Globus pallidus (tissue), 1 donor: ENCODE results near the gene GRHL1.

ENCODE experiments used
- DNase-seq: peaks from one replicate; pipeline ENCODE4 v3.0.0-alpha.2; 2015; ENCODE audit warnings: low spot score

Gene GRHL1

DNA sequence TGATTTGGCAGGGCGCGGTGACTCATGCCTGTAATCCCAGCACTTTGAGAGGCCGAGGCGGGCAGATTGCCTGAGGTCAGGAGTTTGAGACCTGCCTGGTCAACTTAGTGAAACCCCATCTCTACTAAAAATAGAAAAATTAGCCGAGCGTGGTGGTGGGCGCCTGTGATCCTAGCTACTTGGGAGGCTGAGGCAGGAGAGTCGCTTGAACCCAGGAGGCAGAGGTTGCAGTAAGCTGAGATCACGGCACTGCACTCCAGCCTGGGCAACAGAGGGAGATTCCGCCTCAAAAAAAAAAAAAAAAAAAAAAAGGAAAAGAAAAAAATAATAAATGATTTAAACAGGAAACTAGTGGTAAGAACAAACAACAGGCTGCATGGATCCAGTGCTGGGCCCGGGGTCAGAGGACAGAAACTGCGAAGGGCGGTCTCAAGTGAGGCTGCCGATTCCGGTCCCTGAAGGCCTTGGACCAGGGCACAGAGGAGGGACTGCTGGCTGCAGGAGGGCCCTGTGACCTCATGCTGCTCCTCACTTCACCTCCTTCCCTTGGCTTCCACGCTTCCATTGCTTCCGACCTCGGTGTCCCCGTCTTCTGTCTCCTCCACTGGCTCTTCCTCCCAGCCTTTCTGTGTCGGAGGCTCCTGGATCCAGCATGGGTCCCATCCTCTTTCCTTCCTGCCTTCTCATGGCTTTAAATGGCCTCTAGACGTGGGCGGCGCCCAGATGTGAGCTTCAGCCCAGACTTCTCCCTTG, 2.1 kb upstream of the GRHL1 start:
- no peak for DNase-seq

DNA sequence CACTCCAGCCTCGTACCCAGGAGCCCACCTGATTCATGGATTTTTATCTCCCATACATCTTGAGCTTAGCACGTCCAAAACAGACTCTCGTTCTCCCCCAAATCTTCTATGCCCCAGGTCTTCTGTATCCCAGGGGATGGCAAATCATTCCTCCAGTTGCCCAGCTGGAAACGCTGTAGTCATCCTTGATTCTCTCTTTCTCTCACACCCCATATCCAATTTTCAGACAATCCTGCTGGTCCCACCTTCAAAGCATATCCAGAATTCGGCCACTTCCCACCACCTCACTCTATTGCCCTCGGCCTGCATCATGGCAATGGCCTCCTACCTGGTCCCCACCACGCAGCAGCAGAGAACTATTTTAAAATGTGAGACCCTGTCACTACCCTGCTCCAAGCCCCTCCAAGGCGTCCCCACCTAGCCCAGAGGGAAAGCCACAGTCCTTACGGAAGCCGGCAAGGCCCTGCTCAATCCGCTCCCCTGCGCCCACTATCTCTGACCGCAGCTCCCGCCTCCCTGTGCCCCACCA, 1.4 kb upstream of the GRHL1 start:
- no peak for DNase-seq

DNA sequence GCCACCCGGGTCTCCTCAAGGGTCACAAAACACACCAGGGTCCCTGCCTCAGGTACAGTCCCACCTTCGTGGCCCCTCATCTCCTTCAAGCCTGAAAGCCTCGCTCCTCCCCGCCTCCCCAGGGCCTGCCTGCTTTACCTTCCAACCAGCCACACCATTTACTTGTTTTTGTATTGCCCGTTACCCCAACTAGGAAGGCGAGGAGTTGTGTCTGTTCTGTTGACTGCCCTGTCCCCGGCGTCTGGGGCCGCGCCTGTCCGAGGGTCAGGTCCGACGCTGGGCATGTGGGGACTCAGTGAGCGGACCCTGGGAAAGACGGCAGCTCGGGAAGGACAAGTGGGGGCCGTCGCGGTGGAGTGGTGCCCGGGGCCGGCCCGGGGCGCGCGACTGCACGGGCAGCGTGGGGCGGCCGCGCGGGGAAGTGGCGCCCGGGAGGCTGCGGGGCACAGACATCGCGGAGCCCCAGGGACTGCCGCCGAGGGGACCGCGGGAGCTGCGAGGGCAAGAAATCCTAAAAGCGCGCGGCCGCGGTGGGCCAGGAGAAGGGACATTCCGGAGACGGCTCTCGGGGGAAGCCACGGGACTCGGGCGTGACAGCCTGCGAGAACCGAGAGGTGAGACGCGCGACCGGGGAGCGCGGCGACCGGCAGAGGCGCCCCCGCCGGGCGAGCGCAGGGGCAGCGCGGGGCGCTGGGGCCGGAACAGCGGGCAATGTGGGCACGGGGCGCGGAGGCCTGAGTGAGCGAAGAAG, 797 bp upstream of the GRHL1 start:
- DNase-seq = no peak

DNA sequence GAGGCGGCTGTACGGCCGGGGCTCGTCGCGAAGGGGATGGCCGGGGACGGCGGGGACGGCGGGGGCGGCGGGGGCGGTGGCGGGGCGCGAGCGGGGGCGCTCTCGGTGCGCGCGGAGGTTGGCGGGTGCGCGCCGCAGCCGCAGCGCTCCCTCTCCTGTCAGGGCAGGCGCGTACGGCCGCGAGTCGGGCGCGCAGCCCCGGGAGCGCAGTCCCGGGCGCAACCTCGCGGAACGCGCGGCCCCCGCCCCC, 296 bp upstream of the GRHL1 start:
- no peak for DNase-seq

DNA sequence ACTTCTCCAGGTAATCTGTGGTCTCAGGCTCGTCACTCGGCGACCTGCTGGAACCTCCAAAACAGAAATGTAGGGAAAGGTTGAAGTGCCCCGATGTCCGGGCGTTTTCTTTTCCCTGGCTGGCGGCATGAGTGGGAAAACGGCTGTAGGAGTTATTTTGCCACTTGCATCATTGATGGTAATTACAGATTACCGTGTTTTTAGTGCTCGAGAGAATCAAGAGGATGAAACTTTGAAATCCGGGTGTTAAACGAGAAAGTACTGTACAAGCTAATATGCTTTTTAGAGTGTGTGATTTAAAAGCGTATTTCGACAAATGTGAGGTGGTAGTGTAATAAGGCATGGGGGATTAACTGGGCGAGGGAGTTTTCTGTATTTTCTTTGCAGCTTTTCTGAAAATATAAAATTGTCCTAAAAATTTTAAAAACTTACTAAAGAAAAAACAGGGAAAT, 819 bp downstream of the GRHL1 start:
- DNase-seq = no peak

DNA sequence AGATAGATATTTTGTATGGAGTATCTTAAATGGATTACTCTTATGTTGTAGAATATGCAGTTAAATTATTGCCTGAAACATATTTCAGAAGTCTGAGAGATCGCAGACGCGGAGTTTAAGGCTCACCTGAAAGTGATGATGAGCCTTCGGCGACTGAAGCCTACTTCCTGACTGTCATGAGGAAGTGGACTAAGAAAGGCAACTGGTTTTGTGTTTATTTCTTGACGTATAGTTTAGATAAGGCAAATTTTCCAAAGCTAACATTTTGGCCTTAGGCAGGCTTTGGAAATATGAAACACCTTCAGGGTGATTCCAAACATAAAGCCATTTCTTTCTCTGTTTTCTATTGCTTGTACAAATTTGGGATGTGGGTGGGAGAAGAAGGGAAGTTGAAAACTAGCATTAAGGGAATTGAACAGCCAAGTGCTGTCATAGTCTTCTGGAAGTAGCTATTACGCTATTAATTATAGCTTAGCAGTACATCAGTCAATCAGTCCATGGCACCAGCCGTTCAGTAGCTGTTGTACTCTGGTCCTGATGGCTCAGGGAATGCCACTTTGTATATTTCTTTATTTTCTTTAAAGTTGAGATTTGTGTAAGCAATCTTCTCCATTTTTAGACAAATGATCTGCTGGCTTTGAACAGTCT, 1.5 kb downstream of the GRHL1 start:
- no peak for DNase-seq

DNA sequence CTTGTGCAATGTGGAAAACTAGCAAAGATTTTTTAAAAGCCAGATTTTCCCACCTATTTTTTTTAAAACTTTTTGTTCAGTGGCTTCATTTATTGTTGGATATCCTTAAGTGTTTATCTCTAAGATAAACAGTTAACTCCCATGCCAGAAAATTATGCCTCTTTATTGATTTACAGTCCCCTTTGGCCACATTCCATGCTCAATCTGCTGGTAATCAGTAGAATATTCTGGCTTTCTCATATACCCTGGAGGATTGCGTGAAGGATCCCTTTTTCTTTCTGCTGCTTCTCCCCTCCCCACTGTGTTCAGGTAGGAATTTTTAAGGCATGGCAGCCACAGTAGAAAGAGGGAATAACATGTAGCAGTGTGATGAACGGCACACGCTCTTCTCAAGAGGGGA, 2.6 kb downstream of the GRHL1 start:
- DNase-seq = no peak

DNA sequence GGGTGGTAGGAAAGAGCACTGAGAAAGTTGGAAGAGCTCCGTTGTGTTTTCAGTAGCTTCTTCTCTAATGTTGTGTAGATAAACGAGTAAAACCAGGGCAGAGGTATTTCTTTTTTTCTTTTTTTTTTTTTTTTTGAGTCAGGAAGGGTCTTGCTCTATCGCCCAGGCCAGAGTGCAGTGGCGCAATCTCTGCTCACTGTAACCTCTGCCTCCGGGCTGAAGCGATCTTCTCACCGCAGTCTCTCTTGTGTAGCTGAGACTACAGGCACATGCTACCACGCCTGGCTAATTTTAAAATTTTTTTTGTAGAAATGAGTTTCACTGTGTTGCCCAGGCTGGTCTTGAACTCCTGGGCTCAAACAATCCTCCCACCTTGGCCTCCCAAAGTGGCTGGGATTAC, 6.6 kb downstream of the GRHL1 start:
- DNase-seq = no peak

DNA sequence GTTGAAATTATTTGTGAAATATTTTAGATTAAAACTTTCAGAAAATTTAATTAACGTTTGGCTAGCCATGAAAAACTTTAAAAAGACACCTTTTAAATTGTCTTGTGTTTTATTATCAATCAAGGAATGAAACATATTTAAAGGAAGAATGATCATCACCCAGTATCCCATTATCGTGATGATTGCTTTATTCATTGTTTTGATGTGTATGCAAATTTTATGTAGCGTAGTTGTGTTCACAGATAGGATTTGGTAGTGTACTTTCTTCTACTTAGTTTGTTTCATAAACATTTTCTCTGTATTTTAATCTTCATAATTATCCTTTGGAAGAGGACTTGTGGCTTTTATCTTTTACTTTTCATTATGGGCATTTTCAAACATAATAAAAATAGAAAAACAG, 7.8 kb downstream of the GRHL1 start:
- no peak for DNase-seq

DNA sequence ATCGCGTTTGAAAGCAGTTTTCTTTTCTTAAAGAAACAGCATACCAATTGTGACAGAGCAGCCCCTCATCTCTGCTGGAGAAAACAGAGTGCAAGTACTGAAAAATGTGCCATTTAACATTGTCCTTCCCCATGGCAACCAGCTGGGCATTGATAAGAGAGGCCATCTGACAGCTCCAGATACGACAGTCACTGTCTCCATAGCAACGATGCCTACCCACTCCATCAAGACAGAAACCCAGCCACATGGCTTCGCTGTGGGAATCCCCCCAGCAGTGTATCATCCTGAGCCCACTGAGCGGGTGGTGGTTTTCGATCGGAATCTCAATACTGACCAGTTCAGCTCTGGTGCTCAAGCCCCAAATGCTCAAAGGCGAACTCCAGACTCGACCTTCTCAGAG, 9.5 kb downstream of the GRHL1 start:
- no peak for DNase-seq

DNA sequence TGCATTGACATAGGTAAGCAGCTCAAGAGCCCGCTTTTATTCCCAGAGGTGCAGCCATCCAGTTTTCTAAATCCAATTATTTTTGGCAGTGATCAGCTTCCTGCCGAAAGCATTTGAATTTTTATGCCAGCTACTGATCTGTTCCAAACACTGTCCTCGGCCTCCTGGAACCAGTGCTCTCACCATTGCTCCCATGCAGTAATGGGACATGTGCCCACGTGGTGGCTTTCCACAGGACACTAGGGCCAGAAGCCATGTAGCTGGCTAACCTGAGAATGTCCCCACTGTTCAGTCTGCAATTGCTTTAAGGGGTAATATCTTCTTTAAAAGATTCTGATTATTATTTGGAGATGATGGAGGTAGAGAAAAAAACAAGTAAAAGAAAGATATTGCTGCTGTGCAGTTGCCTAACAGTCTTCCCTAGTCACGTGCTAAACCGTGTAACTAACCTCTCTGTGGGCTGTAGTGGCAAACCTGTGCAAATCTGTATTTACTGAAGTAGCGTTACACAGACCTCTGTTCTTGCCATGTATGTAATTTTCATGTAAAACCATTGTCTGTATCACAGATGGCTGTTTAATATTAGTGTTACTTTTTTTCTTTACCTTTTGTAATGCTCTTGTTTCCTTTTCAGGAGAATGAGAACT, 13.0 kb downstream of the GRHL1 start:
- no peak for DNase-seq

DNA sequence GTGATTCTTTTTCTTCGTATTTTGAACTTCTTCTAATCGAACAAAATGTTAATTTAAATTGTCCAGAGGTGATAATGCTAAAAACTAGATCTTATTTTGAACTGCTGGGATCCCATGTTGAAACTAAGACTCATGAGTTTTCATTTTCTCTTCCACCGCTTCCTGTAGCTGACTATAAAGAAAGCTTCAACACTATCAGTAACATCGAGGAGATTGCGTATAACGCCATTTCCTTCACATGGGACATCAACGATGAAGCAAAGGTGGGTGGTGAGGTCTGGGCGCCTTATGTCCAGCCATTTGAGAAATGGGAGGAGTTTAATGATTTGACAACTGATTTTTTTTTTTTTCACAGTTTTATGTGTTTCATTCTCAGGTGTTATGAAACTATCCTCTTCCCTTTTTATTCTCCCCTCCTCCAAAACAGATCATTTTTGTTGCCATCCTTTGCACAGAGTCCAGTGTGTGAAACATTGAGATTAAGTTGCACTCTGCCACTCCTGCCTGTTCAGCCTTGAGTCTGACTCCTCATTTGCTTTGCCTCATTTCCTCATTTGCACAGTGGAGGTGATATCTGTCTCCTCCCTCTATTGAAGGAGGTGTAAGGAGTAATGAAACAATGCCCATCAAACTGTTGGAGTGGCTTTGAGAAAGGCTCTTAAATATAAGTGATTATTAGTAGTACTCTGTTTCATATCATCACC, 13.8 kb downstream of the GRHL1 start:
- DNase-seq = no peak

DNA sequence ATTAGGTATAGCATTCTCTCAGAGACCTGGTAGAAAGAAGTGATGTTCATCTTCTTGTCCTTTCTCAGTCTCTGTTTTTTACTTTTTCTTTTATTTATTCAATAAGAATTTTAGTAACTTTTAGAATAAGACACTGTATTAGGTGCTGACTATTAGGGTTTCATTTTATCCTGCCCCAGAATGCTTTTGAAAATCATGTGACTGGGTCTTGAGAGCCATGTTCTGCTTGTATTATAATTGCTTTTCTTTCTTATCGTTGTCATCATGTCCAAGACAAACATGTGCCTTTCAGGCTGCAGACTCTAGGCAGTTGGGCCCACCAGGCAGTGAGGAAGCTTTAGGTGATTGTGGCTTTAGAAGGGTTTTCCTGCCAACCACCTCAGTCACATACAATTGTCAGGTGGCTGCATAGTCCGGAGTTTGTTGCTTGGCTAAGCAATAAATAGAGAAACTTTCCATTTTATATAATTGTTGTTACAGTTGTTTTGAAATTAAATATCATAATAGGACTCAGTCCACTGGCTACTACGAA, 15.1 kb downstream of the GRHL1 start:
- no peak for DNase-seq

DNA sequence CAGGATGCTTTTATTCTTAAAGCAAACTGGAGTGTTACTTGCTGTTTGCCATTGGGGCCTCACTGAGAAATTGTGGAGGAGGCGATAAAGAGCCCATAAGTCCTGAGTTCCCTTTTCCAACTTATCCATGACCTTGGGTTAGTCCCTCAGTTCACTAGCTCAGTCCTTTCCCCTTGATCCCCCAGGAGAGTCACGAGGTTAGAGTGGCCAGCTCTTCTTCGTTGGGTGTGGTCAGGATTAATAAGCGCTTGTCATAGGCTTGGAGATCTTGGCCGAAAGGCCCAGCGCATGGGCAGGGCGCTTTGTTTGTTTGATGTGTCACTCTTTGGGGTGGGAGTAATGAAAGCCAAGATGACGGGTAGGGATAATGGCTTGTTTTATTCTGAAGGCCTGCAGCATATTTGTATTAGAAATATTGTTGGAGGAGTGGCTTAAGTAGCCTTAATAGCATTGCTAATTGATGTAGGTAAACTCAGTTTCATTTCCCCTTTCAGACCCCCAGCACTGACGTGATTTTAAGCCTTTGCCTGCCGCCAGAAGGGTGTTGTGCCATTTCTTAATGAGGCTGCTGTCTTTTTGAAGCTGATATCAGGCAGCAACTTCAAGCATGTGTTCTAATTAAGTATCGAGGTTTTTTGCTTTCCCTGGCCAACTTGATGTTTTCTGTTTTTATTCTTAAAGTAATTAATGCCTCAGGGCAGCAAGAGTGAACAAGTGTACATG, 15.7 kb downstream of the GRHL1 start:
- no peak for DNase-seq

DNA sequence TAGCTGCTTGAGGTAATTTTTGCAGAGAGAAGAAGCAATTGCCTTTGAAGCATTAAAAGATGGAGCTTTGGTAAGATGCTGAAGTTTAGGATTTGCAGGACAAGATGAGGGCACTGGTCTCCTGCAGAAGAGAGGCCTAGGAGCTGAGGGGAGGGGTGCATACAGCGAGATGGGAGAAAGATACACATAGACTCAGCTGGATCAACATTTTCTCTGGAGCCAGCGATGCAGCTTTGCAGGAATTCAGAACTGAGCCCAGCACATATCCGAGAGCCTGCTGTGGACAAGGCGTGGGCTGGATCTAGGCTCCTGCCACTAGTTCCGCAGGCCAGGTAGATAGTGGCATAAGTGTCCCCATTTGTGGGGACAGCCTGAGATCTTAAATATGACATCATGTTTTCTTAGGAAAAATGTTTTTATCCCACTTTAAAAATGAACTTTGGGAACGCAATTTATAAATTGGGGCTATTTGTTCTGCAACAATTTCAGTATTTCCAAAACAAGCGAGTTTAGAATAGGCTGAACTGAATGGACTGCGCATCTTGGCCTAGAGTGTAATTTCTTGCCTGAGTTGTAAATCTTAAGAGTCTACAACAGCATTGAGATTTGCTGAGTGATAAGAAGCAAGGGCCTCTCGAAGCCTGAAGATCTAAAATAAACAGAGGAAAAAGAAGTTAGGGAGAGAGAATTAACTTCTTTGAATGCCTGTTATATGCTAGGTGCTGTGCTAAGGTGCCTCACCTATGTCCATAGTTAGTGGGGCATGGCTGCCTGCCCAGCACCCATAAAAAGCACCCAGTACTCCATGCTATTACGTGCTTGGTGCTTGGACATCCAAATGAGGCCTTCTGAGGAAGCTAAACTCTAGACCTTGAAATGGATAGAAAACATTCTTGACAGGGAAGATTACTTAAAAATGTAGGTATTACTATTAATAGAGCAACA, 17.3 kb downstream of the GRHL1 start:
- DNase-seq = no peak

DNA sequence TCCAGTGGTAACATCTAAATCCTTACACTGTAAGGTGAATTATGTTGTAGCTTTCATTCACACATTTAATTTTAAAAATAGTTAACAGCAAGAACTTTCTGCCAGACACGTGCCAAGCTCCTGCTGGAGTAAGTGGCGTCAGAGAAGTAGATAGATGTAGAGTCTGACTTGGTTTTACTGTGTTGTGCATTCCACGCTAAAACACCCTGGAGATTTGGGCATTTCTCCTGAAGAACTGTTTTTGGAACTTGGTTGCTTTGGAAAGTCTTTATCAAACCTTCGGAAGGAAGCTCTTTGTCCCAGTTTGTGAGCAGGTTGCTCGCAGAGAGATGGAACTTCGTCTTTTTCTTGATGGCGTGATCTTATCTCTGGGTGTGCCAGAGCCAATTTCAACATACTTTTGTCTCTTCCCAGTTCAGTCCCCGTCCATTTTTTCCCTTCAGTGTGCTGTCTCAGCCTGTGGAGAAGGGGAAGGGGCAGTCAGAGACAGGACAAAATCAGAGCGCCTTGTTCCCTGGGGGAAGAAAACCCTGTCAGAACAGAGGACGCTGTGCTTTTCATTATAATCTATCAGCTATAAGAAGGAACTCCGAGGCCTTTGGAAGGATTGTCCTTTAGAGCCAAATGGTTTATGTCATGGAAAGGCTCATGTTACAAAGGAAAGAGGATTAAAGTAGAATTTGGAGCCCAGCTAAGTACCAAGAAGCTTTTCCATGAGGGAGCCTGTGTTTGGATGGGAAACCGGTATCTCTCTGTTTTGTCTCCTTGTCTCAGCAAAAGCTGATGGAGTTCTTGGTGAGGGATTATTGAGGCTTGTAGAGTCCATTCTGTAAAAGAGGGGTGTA, 18.9 kb downstream of the GRHL1 start:
- DNase-seq = no peak

DNA sequence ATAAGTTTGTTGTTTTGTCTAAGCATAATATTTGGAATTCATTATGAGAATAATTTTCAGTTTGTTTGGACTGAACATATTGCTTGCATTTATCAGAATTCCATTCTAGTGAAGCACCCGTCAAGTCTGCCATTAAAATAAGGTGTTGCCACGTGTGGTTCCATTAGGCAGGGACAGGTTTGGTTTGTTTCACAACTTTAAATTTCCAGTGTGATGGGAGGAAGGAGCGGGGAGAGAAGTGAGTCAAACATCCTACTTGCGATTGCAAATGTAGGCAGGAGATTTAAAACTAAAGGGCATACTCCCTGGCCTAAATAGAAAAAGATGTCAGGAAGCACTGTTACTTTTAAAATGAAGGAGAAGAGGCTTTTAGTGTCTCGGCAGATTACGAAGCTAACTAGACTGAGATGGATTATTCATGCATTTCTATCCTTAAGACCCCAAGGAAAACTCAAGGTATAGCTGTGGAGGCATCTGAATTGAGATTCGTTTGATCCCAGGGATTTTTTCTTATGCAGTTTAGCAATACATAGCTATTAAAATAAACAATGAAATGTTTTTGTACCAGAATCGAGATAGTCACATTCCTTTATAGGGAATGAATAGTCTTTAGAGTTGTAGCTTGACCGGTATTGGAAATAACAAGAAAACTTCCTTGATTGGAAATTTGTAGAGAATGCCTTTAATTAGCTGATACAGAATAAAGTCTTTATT, 19.8 kb downstream of the GRHL1 start:
- DNase-seq = no peak

DNA sequence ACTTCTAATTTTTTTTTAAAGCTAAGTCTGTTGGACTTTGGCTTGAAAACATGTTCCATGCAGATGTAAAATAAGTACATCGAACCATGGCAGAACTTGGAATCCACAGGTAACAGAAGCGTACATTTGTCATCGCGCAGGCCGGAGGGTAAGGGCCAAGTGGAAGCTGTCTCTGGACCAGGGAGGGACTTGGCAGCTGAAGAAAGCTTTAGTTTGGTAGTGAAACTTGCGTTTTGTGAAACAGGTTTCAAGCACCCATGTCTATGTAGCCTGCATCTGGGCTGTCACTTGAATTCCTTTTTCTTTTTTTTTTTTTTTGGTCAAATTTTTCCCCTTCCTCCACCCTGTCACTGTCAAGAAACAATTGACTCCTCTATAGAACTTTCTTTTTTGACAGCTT, 20.4 kb downstream of the GRHL1 start:
- DNase-seq = no peak
